ENCODE data around the gene GATA6. TPM values are rescaled to one million over a fixed set of nuclear protein-coding genes. Genes with fewer than 3 reads are reported as not detected.

GATA6 gene
- total RNA-seq (under 1 TPM in 2 of 5 experiments, not detected in 3; 0.19 to 0.44 TPM), polyA plus RNA-seq (not detected), total RNA-seq (not detected)

GRCh38 chr18:22169011-22169888, at the start of gene GATA6:
Gene GATA6 (plus strand): TSS chr18:22169589. CDS start chr18:22171145, 1,556 bp downstream.
- H3K27me3 Mint-ChIP-seq, result peaks cover 60 to 79% (median 65%) of the 10 kb centered on the region in 5 donors

DNA sequence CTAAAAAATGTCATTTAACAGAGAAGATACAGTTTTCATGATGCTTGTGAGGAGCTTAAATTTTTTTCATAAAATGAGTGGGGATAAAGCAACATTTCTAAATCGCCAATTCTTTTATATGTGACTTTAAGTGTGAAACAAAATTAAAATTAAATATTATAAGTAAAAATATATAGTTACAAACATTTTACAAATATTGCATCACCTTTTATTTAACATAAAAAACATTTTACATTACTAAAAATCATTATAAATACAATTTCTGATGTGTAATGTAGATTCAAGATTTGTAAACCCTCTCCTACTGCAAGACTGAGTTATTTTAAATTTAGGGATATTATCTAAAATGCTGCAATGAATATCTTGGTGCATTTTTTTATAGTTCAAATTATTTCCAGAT, 44.4 kb upstream of the GATA6 start:
- Mint-ChIP-seq H3K9me3 (peaks cover 0 to 5% (median 0%) of the 10 kb centered on the region in 11 donors), H3K27me3 (peaks cover 0 to 15% (median 7%) of the 10 kb centered on the region in 5 donors), H3K27ac (no peak overlapping the region), H3K4me3 (no peak overlapping the region), H3K36me3 (no peaks in the 10 kb centered on the region), H3K4me1 (no peaks in the 10 kb centered on the region)
- ATAC-seq (no peak), DNase-seq (no peak)
- CTCF ChIA-PET, result no interaction called here
- Histone ChIP-seq H3K9me3 (ENCODE audit: control insufficient read depth in 2 of 3, low read length in 3 of 3) (no peaks in the 10 kb centered on the region), H3K36me3 (ENCODE audit: control insufficient read depth in 2 of 3, insufficient read depth in 3 of 3, low read length in 3 of 3) (no peaks in the 10 kb centered on the region), H3K4me1 (ENCODE audit: control insufficient read depth in 2 of 2, insufficient read depth in 2 of 2, low read length in 2 of 2) (no peaks in the 10 kb centered on the region), H3K4me3 (ENCODE audit: low read length) (no peak overlapping the region), H3K27ac (ENCODE audit: low read depth, low read length) (no peak overlapping the region), H3K27me3 (ENCODE audit: control insufficient read depth in 2 of 2, insufficient read depth in 2 of 2, low read length in 2 of 2) (no peaks in the 10 kb centered on the region)
- POLR2A ChIA-PET, result no interaction called here
- intact Hi-C loops (cut with micrococcal nuclease), result no loop called here

More at GRCh38 chr18:22169011-22169888, at the start of gene GATA6:
- Mint-ChIP-seq H3K4me1 (peaks cover 0 to 23% (median 20%) of the 10 kb centered on the region in 7 donors), H3K9me3 (peaks cover 0 to 10% (median 0%) of the 10 kb centered on the region in 11 donors), H3K27ac (peak within 1 kb of the TSS in 1 of 9 donors; percentile 81), H3K4me3 (peak within 1 kb of the TSS; percentile 52 to 87 (median 80)), H3K36me3 (peaks cover 0 to 2% (median 0%) of the 10 kb centered on the region in 5 donors)
- Histone ChIP-seq H3K9me3 (ENCODE audit: control insufficient read depth in 2 of 3, low read length in 3 of 3) (no peaks in the 10 kb centered on the region), H3K36me3 (ENCODE audit: control insufficient read depth in 2 of 3, insufficient read depth in 3 of 3, low read length in 3 of 3) (no peaks in the 10 kb centered on the region), H3K4me3 (ENCODE audit: low read length) (peak within 1 kb of the TSS; percentile 38), H3K27me3 (ENCODE audit: control insufficient read depth in 2 of 2, insufficient read depth in 2 of 2, low read length in 2 of 2) (peaks cover 16 to 28% of the 10 kb centered on the region in 2 donors), H3K4me1 (ENCODE audit: control insufficient read depth in 2 of 2, insufficient read depth in 2 of 2, low read length in 2 of 2) (peaks cover 0 to 19% of the 10 kb centered on the region in 2 donors), H3K27ac (ENCODE audit: low read depth, low read length) (no peak within 1 kb of the TSS)
- ATAC-seq (peak; percentile 63), DNase-seq (peak in 1 of 9 donors; percentile 31)
- ChIA-PET POLR2A (no interaction called here), CTCF (no interaction called here)
- intact Hi-C loops (cut with micrococcal nuclease), result loop anchor here in 1 of 2 donors (5.0 to 10.0 kb wide), 3 partner anchors 178 to 924 kb away; partner anchors contain the start of gene GREB1L

GRCh38 chr18:22128954-22129353, 40.4 kb upstream of the GATA6 start:
- ChIA-PET CTCF (no interaction called here), POLR2A (no interaction called here)
- Mint-ChIP-seq H3K4me3 (no peak overlapping the region), H3K27me3 (peaks cover 0 to 13% (median 7%) of the 10 kb centered on the region in 5 donors), H3K27ac (no peak overlapping the region), H3K4me1 (no peaks in the 10 kb centered on the region), H3K36me3 (no peaks in the 10 kb centered on the region), H3K9me3 (peaks cover 0 to 4% (median 0%) of the 10 kb centered on the region in 11 donors)
- Histone ChIP-seq H3K9me3 (ENCODE audit: control insufficient read depth in 2 of 3, low read length in 3 of 3) (no peaks in the 10 kb centered on the region), H3K27me3 (ENCODE audit: control insufficient read depth in 2 of 2, insufficient read depth in 2 of 2, low read length in 2 of 2) (no peaks in the 10 kb centered on the region), H3K4me1 (ENCODE audit: control insufficient read depth in 2 of 2, insufficient read depth in 2 of 2, low read length in 2 of 2) (no peaks in the 10 kb centered on the region), H3K36me3 (ENCODE audit: control insufficient read depth in 2 of 3, insufficient read depth in 3 of 3, low read length in 3 of 3) (no peaks in the 10 kb centered on the region), H3K27ac (ENCODE audit: low read depth, low read length) (no peak overlapping the region), H3K4me3 (ENCODE audit: low read length) (no peak overlapping the region)
- intact Hi-C loops (cut with micrococcal nuclease), result no loop called here
- ATAC-seq (no peak), DNase-seq (no peak)

DNA sequence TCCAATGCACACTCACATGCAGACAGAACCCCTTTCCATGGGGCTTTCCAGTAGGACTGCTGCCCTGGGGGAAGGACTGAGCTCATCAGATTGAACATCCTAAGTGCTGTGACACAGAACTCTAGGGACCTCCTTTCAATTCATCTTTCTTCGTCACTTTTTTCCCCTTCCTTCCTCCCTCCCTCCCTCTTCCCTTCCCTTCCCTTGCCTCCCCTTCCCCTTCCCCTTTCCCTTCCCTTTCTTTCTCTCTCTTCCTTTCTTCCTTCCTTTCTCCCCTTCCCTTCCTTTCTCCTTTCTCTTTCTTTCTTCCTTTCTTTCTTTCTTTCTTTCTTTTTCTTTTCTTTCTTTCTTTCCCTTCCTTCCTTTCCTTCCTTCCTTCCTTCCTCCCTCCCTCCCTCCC, 39.6 kb upstream of the GATA6 start:
- Mint-ChIP-seq H3K9me3 (peaks cover 0 to 5% (median 0%) of the 10 kb centered on the region in 11 donors), H3K27me3 (peaks cover 0 to 9% (median 3%) of the 10 kb centered on the region in 5 donors), H3K36me3 (no peaks in the 10 kb centered on the region), H3K27ac (no peak overlapping the region), H3K4me3 (no peak overlapping the region), H3K4me1 (no peaks in the 10 kb centered on the region)
- POLR2A ChIA-PET, result no interaction called here
- no peak overlapping the region for H3K27ac ChIP-seq (ENCODE audit: low read depth, low read length)
- H3K27me3 ChIP-seq (ENCODE audit: control insufficient read depth in 2 of 2, insufficient read depth in 2 of 2, low read length in 2 of 2), result no peaks in the 10 kb centered on the region
- intact Hi-C loops (cut with micrococcal nuclease), result no loop called here
- no peaks in the 10 kb centered on the region for H3K36me3 ChIP-seq (ENCODE audit: control insufficient read depth in 2 of 3, insufficient read depth in 3 of 3, low read length in 3 of 3)
- DNase-seq (no peak), ATAC-seq (no peak)
- H3K4me1 ChIP-seq (ENCODE audit: control insufficient read depth in 2 of 2, insufficient read depth in 2 of 2, low read length in 2 of 2), result no peaks in the 10 kb centered on the region
- H3K4me3 ChIP-seq (ENCODE audit: low read length), result no peak overlapping the region
- CTCF ChIA-PET, result no interaction called here
- no peaks in the 10 kb centered on the region for H3K9me3 ChIP-seq (ENCODE audit: control insufficient read depth in 2 of 3, low read length in 3 of 3)

GRCh38 chr18:22132258-22132657, 37.1 kb upstream of the GATA6 start:
- ChIA-PET POLR2A (no interaction called here), CTCF (no interaction called here)
- Histone ChIP-seq H3K27ac (ENCODE audit: low read depth, low read length) (no peak overlapping the region), H3K27me3 (ENCODE audit: control insufficient read depth in 2 of 2, insufficient read depth in 2 of 2, low read length in 2 of 2) (no peaks in the 10 kb centered on the region), H3K9me3 (ENCODE audit: control insufficient read depth in 2 of 3, low read length in 3 of 3) (no peaks in the 10 kb centered on the region), H3K4me3 (ENCODE audit: low read length) (no peak overlapping the region), H3K4me1 (ENCODE audit: control insufficient read depth in 2 of 2, insufficient read depth in 2 of 2, low read length in 2 of 2) (no peaks in the 10 kb centered on the region), H3K36me3 (ENCODE audit: control insufficient read depth in 2 of 3, insufficient read depth in 3 of 3, low read length in 3 of 3) (no peaks in the 10 kb centered on the region)
- H3K27me3 Mint-ChIP-seq, result peaks cover 0 to 12% (median 3%) of the 10 kb centered on the region in 5 donors
- intact Hi-C loops (cut with micrococcal nuclease), result no loop called here
- peaks cover 0 to 5% (median 2%) of the 10 kb centered on the region in 11 donors for H3K9me3 Mint-ChIP-seq
- no peak overlapping the region for H3K4me3 Mint-ChIP-seq
- no peak overlapping the region for H3K27ac Mint-ChIP-seq
- no peak for DNase-seq
- H3K36me3 Mint-ChIP-seq, result no peaks in the 10 kb centered on the region
- no peak for ATAC-seq
- no peaks in the 10 kb centered on the region for H3K4me1 Mint-ChIP-seq

DNA sequence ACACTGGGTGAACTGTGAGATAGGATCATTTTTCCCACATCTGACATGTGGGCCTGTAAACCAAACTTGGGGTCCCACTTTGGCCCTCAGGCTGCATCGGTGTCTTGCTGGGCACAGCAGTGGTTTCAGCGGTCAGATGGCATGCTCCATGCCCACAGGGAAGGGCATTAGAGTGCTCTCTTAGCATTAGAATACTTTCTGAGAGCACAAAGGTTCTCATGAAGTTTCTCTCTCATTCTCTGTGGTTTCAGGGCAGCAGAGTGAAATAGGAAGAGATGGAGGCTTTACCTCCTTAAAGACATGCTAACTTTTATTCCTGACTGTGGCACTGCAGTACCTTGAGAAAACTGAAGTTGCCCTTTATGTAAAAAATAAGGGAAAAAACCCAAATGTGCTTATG, 36.6 kb upstream of the GATA6 start:
- Mint-ChIP-seq H3K9me3 (peaks cover 0 to 5% (median 2%) of the 10 kb centered on the region in 11 donors), H3K4me3 (no peak overlapping the region), H3K4me1 (no peaks in the 10 kb centered on the region), H3K27me3 (peaks cover 0 to 12% (median 3%) of the 10 kb centered on the region in 5 donors), H3K36me3 (no peaks in the 10 kb centered on the region), H3K27ac (no peak overlapping the region)
- Histone ChIP-seq H3K9me3 (ENCODE audit: control insufficient read depth in 2 of 3, low read length in 3 of 3) (no peaks in the 10 kb centered on the region), H3K27ac (ENCODE audit: low read depth, low read length) (no peak overlapping the region), H3K27me3 (ENCODE audit: control insufficient read depth in 2 of 2, insufficient read depth in 2 of 2, low read length in 2 of 2) (no peaks in the 10 kb centered on the region), H3K4me3 (ENCODE audit: low read length) (no peak overlapping the region), H3K36me3 (ENCODE audit: control insufficient read depth in 2 of 3, insufficient read depth in 3 of 3, low read length in 3 of 3) (no peaks in the 10 kb centered on the region), H3K4me1 (ENCODE audit: control insufficient read depth in 2 of 2, insufficient read depth in 2 of 2, low read length in 2 of 2) (no peaks in the 10 kb centered on the region)
- DNase-seq (no peak), ATAC-seq (no peak)
- intact Hi-C loops (cut with micrococcal nuclease), result no loop called here
- CTCF ChIA-PET, result no interaction called here
- POLR2A ChIA-PET, result no interaction called here
